Effector CD8-positive, alpha-beta T cell (primary cell): ENCODE results near the gene RAC3.

ENCODE experiments used
- DNase-seq: peaks from one replicate; lab custom pipeline; 2025; lab: John Stamatoyannopoulos, UW

The RAC3 gene

GRCh38 chr17:82041144-82041814 lies 9.8 kb downstream of the RAC3 start:
- DNase-seq: no peak

GRCh38 chr17:82042649-82043048 lies 11.2 kb downstream of the RAC3 start:
- no peak for DNase-seq

- DNase-seq: no peak
Measured at GRCh38 chr17:82043507-82043906, 12.0 kb downstream of the RAC3 start.

GRCh38 chr17:82045936-82046484 lies 14.5 kb downstream of the RAC3 start:
- DNase-seq: no peak

GRCh38 chr17:82046903-82047302 lies 15.4 kb downstream of the RAC3 start:
- no peak for DNase-seq

GRCh38 chr17:82047379-82047778 lies 15.9 kb downstream of the RAC3 start:
- DNase-seq: no peak

GRCh38 chr17:82047914-82048570 lies 16.6 kb downstream of the RAC3 start:
- DNase-seq: no peak

GRCh38 chr17:82048571-82048971 lies 17.1 kb downstream of the RAC3 start:
- no peak for DNase-seq

- DNase-seq: no peak
Measured at GRCh38 chr17:82049106-82049505, 17.6 kb downstream of the RAC3 start.

GRCh38 chr17:82049521-82049971 lies 18.1 kb downstream of the RAC3 start:
- no peak for DNase-seq

GRCh38 chr17:82050152-82050760 lies 18.8 kb downstream of the RAC3 start:
- no peak for DNase-seq

- no peak for DNase-seq
Measured at GRCh38 chr17:82050761-82051641, 19.5 kb downstream of the RAC3 start.

- peak; percentile 63 for DNase-seq
Measured at GRCh38 chr17:82051776-82052637, 20.5 kb downstream of the RAC3 start, which contains the start of the genes GPS1 and RFNG. GPS1 (plus strand) TSS chr17:82051898; CDS start chr17:82051932, 34 bp downstream. RFNG (minus strand) TSS chr17:82051811; CDS start chr17:82051766, 45 bp downstream.

- no peak for DNase-seq
Measured at GRCh38 chr17:82052638-82053059, 21.2 kb downstream of the RAC3 start.

GRCh38 chr17:82053130-82053529 lies 21.7 kb downstream of the RAC3 start:
- no peak for DNase-seq

GRCh38 chr17:82053556-82054263 lies 22.2 kb downstream of the RAC3 start:
- DNase-seq: no peak

- no peak for DNase-seq
Measured at GRCh38 chr17:82054351-82055022, 23.0 kb downstream of the RAC3 start.

GRCh38 chr17:82055023-82055964 lies 23.8 kb downstream of the RAC3 start:
- DNase-seq: no peak
